Measurements from ENCODE around the gene FBL.

Gene FBL

GRCh38 chr19:39797083-39797482 is 49.1 kb downstream of the FBL start:
- ATAC-seq (replicated peaks), result no peak
- Mint-ChIP-seq H3K27ac (no peak overlapping the region), H3K36me3 (ENCODE audit: insufficient read depth) (no peaks in the 10 kb centered on the region), H3K27me3 (peaks cover 0 to 17% of the 10 kb centered on the region in 2 donors), H3K4me1 (ENCODE audit: low read depth in 2 of 2) (peaks cover 5% of the 10 kb centered on the region in 2 donors), H3K9me3 (no peaks in the 10 kb centered on the region), H3K4me3 (no peak overlapping the region)
- no peak for DNase-seq

DNA sequence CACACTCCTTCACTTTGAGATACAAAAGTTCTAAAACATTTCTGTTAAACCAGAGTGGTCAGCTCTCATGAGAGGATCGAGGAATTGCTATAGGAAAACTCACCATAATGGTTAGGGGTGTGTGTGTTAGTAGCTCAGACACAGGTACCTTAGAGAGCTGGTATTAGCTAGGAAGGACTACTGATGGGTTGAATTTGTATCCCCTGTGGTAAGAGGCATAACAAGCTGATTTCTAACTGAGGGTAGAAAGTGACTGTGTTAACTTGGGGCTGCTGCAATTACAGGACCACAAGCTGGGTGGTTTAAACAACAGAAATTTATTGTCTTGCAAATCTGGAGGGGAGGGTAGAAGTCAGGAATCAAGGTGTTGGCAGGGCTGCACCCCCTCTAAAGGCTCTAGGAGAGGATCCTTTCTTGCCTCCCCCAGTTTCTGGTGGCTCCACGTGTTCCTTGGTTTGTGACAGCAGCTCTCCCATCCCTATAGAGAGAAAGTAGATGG is 50.1 kb downstream of the FBL start:
- Mint-ChIP-seq H3K27me3 (peaks cover 0 to 13% of the 10 kb centered on the region in 2 donors), H3K27ac (no peak overlapping the region), H3K4me1 (ENCODE audit: low read depth in 2 of 2) (peaks cover 5% of the 10 kb centered on the region in 2 donors), H3K9me3 (no peaks in the 10 kb centered on the region), H3K36me3 (ENCODE audit: insufficient read depth) (no peaks in the 10 kb centered on the region), H3K4me3 (no peak overlapping the region)
- DNase-seq, result no peak
- ATAC-seq (replicated peaks), result no peak

GRCh38 chr19:39795001-39795400 is 51.2 kb downstream of the FBL start:
- no peaks in the 10 kb centered on the region for H3K9me3 Mint-ChIP-seq
- DNase-seq, result no peak

DNA sequence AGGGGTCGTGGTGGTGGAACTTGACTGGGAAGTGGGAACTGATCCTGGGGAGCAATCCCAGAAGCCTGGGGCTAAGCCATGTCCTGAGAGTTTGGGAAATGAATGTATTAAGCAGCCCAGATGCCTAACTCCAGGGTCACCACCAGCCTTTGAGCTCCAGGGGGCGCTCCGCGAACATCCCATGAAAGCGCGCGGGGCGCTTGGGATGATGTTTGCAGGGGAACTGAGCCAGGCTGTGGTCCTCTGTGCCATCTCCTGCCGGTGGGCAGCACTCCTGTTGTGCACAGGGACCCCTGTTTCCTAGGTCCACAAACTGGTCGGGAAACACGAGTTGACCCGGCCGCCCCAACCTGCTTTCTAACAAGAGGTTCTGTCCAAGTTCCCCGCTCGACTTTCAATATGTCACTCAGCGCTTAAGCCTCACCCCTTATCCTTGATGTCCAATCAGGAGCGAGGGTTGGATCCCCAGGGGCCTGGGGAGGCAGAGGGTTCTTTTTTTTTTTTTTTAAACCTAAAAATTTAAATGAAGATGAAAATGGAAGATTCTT is 53.1 kb downstream of the FBL start:
- H3K9me3 Mint-ChIP-seq, result peaks cover 0 to 3% of the 10 kb centered on the region in 2 donors
- ATAC-seq (replicated peaks) (peak; percentile 93), DNase-seq (peak; percentile 62 to 77 (median 66))
- H3K27ac Mint-ChIP-seq, result no peak overlapping the region
- H3K36me3 Mint-ChIP-seq (ENCODE audit: insufficient read depth), result no peaks in the 10 kb centered on the region
- peak overlapping the region; percentile 72 to 79 for H3K4me3 Mint-ChIP-seq
- peaks cover 5 to 7% of the 10 kb centered on the region in 2 donors for H3K27me3 Mint-ChIP-seq
- peaks cover 5% of the 10 kb centered on the region in 2 donors for H3K4me1 Mint-ChIP-seq (ENCODE audit: low read depth in 2 of 2)

More at GRCh38 chr19:39795001-39795400, 51.2 kb downstream of the FBL start:
- Mint-ChIP-seq H3K36me3 (ENCODE audit: insufficient read depth) (no peaks in the 10 kb centered on the region), H3K4me3 (peak overlapping the region in 1 of 2 donors; percentile 21), H3K27me3 (peaks cover 0 to 7% of the 10 kb centered on the region in 2 donors), H3K27ac (peak overlapping the region in 1 of 2 donors; percentile 44), H3K4me1 (ENCODE audit: low read depth in 2 of 2) (peaks cover 5% of the 10 kb centered on the region in 2 donors)
- no peak for ATAC-seq (replicated peaks)

- peaks cover 34% of the 10 kb centered on the region in 2 donors for H3K27me3 Mint-ChIP-seq
- no peak for DNase-seq
- H3K4me1 Mint-ChIP-seq (ENCODE audit: low read depth in 2 of 2), result no peaks in the 10 kb centered on the region
- H3K36me3 Mint-ChIP-seq (ENCODE audit: insufficient read depth), result peaks cover 4% of the 10 kb centered on the region
- no peak for ATAC-seq (replicated peaks)
- no peak overlapping the region for H3K27ac Mint-ChIP-seq
- H3K9me3 Mint-ChIP-seq, result peaks cover 0 to 8% of the 10 kb centered on the region in 2 donors
- H3K4me3 Mint-ChIP-seq, result no peak overlapping the region
Observed at GRCh38 chr19:39788244-39788643, 57.9 kb downstream of the FBL start.

Data from effector memory CD8-positive, alpha-beta T cell (primary cell).